ENCODE measurements around the gene GAMT. TPM values are rescaled to one million over a fixed set of nuclear protein-coding genes. Genes with fewer than 3 reads are reported as not detected.
A peak's percentile ranks its signal among the peaks of the same experiment; 100 is the strongest.

Gene GAMT
- polyA plus RNA-seq: 10 to 100 TPM in 2 of 3 donors, 1 to 10 TPM in 1; 7.9 to 16.5 (median 10.5) TPM

DNA sequence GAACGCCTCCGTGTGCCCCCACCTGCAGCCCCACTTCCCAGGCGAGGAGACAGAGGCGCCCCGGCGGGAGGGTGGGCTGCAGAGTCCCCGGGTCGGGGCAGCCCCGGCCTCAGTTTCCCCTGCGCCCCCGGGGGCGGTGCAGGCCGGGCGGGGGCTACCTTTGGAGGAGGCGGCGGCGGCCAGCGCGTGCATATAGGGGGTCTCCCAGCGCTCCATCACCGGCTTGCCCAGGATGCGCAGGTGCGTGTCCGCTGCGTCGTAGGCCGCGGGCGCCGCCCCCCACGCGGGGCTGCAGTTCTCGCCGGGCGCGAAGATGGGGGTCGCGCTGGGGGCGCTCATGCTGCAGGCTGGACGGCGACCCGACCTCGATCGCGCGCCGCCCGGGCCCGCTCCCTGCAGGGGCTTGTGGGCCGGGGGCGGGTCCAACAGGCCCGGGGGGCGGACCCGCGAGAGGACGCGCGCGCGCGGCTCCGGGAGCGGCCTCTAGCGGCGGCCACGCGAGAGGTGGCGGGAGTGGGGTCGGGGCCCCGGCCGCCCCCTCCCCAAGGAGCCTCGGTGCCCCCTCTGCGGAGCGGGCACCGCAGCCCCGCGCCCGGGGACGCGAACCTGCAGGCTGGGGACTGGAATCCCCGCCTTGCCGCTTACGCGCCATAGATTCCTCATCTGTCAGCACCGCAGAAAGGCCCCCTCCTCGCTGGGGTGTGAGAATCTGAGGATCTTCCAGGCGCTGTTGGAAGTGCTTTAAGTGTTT, at the start of gene GAMT:
Gene GAMT, minus strand, starts transcription at position 405 of the 751 bp plus-strand sequence. Its CDS starts 66 bp downstream, at position 339.
- H3K27me3 Mint-ChIP-seq (ENCODE audit: low read depth in 3 of 3): peaks cover 0 to 5% (median 4%) of the 10 kb centered on the region in 3 donors

DNA sequence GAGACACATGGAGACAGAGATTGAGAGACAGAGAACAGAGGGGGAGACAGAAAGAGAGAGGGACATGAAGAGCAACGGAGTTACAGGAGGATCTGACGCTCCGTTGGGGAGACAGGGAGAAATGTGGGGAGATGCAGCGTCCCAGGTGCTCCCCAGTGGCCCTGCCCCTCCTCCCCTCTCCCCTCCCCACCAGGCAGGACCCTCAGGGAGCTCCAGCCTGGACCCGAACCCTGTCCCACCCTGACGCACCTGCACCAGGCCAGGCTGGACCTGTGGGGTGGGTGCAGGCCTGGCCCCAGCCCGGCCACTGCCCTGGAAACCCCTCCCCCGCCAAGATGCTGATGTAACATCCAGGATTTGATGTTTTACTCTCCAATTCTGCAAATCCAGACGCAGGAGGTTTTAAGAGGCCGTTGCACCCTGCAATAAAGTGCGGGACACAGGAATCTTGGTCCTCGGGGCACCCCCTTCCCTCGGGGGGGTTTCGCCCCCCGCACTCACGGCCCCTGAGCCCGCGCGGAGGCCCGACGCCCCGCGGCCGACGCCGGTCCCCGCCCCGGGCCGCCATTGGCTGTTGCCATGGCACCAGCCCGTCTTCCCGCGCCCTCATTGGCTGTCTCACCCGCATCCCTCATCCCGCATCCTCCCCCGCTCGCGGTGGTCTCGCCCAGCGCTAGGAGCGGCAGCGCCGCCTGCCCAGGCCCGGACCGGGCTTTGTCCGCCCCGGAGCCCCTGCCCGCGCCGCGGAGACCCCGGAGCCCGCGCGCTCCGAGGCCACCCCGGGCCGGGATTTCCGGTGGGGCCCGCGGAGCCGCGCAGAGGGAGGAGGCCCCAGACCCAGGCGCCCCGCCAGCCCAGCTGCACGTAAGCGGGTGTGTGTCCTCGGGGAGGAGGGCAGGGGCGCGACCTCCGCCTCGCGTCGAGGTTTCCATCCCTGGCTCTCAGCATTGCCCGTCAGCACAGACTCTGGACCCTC, 48.4 kb upstream of the GAMT start, which contains the start of gene APC2:
Gene APC2, plus strand, starts transcription at position 655 of the 976 bp plus-strand sequence. CDS start 2,881 bp downstream, outside the sequence.
- Mint-ChIP-seq H3K9me3 (no peaks in the 10 kb centered on the region), H3K27ac (peak within 1 kb of the TSS in 2 of 6 donors; percentile 30 to 45), H3K27me3 (ENCODE audit: low read depth in 3 of 3) (peaks cover 18 to 36% (median 24%) of the 10 kb centered on the region in 3 donors), H3K4me1 (peaks cover 21 to 25% of the 10 kb centered on the region in 2 donors), H3K36me3 (no peaks in the 10 kb centered on the region), H3K4me3 (peak within 1 kb of the TSS in 3 of 5 donors; percentile 26 to 62 (median 61))
- peak in 2 of 3 donors; percentile 37 to 43 for DNase-seq

More for the DNA sequence above, at the start of gene GAMT:
- Mint-ChIP-seq H3K9me3 (no peaks in the 10 kb centered on the region), H3K4me3 (peak within 1 kb of the TSS; percentile 64 to 84 (median 71)), H3K4me1 (peaks cover 12 to 19% of the 10 kb centered on the region in 2 donors), H3K36me3 (no peaks in the 10 kb centered on the region), H3K27ac (no peak within 1 kb of the TSS)
- peak; percentile 46 to 54 (median 50) for DNase-seq

GRCh38 chr19:1447944-1448343, 46.6 kb upstream of the GAMT start:
- no peak for DNase-seq
- H3K4me3 Mint-ChIP-seq: peak overlapping the region in 2 of 5 donors; percentile 12 to 15
- H3K27ac Mint-ChIP-seq: no peak overlapping the region
- peaks cover 21 to 30% of the 10 kb centered on the region in 2 donors for H3K4me1 Mint-ChIP-seq
- H3K9me3 Mint-ChIP-seq: no peaks in the 10 kb centered on the region
- peaks cover 17 to 41% (median 22%) of the 10 kb centered on the region in 3 donors for H3K27me3 Mint-ChIP-seq (ENCODE audit: low read depth in 3 of 3)
- no peaks in the 10 kb centered on the region for H3K36me3 Mint-ChIP-seq

DNA sequence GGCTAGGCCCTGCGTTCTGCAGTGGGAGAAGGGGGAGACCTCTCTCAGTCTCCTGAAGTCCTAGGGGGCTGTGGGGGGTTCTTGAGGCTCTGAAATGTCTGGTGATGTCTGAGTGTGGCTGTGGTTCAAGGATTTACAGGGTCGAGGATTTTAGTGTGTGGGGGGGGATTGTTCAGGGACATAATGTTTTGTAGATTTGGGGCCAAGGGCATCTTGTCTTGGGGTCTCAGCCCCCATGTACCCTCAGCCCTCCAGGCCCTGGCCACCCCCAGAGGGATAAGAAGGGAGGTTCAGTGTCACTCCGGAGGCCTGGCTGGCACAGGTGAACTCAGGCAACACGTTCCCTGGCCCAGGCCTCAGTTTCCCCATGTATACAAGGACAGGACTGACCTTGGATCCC, 46.2 kb upstream of the GAMT start:
- peaks cover 17 to 41% (median 22%) of the 10 kb centered on the region in 3 donors for H3K27me3 Mint-ChIP-seq (ENCODE audit: low read depth in 3 of 3)
- no peak for DNase-seq
- peak overlapping the region; percentile 48 to 69 (median 49) for H3K4me3 Mint-ChIP-seq
- no peaks in the 10 kb centered on the region for H3K9me3 Mint-ChIP-seq
- H3K36me3 Mint-ChIP-seq: no peaks in the 10 kb centered on the region
- H3K27ac Mint-ChIP-seq: peak overlapping the region in 1 of 6 donors; percentile 71
- H3K4me1 Mint-ChIP-seq: peaks cover 21 to 32% of the 10 kb centered on the region in 2 donors

DNA sequence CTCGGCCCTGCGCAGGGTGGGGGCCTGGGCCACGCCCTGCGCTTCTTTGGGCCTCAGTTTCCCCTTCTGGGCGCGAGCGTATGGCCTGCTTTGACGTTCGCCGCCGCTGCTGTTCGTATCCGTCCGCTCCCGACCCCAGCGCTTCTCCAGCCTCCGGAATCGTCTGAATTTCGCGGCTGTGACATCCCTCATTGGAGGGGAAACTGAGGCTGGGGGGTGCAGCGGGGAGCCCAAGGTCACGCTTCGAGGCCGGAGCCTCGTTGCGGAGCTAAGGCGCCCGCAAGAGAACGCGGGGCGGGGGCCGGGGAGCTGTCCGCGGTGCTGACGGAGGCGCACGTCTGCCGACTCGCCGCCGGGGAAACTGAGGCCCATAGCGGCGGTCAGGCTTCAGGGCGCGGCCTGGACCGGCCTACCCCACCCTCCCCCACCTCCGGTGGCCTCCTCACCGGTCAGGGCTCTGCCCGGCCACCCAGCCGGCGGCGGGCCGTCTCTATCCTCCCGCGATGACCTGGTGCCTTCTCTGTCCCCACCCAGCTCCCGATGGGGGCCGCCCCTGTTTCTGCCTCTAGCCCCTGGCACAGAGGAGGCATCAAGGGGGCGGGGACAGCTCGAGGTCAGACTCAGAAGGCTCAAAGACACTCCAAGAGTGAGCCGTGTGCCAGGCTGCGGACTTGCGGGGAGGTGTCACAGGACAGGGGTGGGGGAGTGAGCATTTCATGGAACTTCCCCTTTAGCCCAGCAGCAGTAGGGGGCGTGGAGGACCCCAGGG, 45.6 kb upstream of the GAMT start:
- H3K27ac Mint-ChIP-seq: no peak overlapping the region
- H3K9me3 Mint-ChIP-seq: no peaks in the 10 kb centered on the region
- H3K4me3 Mint-ChIP-seq: peak overlapping the region in 4 of 5 donors; percentile 53 to 69 (median 58)
- peaks cover 21 to 38% of the 10 kb centered on the region in 2 donors for H3K4me1 Mint-ChIP-seq
- peaks cover 17 to 43% (median 18%) of the 10 kb centered on the region in 3 donors for H3K27me3 Mint-ChIP-seq (ENCODE audit: low read depth in 3 of 3)
- DNase-seq: peak in 1 of 3 donors; percentile 36
- no peaks in the 10 kb centered on the region for H3K36me3 Mint-ChIP-seq

- Mint-ChIP-seq H3K4me3 (no peak overlapping the region), H3K4me1 (peaks cover 21 to 39% of the 10 kb centered on the region in 2 donors), H3K27ac (no peak overlapping the region), H3K36me3 (peaks cover 0 to 4% (median 0%) of the 10 kb centered on the region in 3 donors), H3K27me3 (ENCODE audit: low read depth in 3 of 3) (peaks cover 17 to 40% (median 18%) of the 10 kb centered on the region in 3 donors), H3K9me3 (no peaks in the 10 kb centered on the region)
- no peak for DNase-seq
These were observed 44.8 kb upstream of the GAMT start for GRCh38 chr19:1445932-1446712.

- H3K9me3 Mint-ChIP-seq: no peaks in the 10 kb centered on the region
- peaks cover 23 to 40% of the 10 kb centered on the region in 2 donors for H3K4me1 Mint-ChIP-seq
- peaks cover 10 to 36% (median 14%) of the 10 kb centered on the region in 3 donors for H3K27me3 Mint-ChIP-seq (ENCODE audit: low read depth in 3 of 3)
- peak overlapping the region; percentile 78 to 82 (median 79) for H3K4me3 Mint-ChIP-seq
- peak overlapping the region in 4 of 6 donors; percentile 44 to 76 (median 55) for H3K27ac Mint-ChIP-seq
- peak; percentile 79 to 84 (median 82) for DNase-seq
- H3K36me3 Mint-ChIP-seq: peaks cover 0 to 7% (median 0%) of the 10 kb centered on the region in 3 donors
These were observed 44.0 kb upstream of the GAMT start for GRCh38 chr19:1445185-1445931.

GRCh38 chr19:1441677-1442438, 40.5 kb upstream of the GAMT start:
- Mint-ChIP-seq H3K27ac (peak overlapping the region in 3 of 6 donors; percentile 12 to 68 (median 67)), H3K4me3 (peak overlapping the region in 3 of 5 donors; percentile 14 to 96 (median 36)), H3K36me3 (peaks cover 0 to 11% (median 0%) of the 10 kb centered on the region in 3 donors), H3K9me3 (no peaks in the 10 kb centered on the region), H3K27me3 (ENCODE audit: low read depth in 3 of 3) (peaks cover 9 to 25% (median 13%) of the 10 kb centered on the region in 3 donors), H3K4me1 (peaks cover 22 to 47% of the 10 kb centered on the region in 2 donors)
- DNase-seq: no peak

GRCh38 chr19:1441022-1441426, 39.7 kb upstream of the GAMT start:
- no peak for DNase-seq
- H3K27me3 Mint-ChIP-seq (ENCODE audit: low read depth in 3 of 3): peaks cover 9 to 25% (median 13%) of the 10 kb centered on the region in 3 donors
- H3K4me1 Mint-ChIP-seq: peaks cover 22 to 45% of the 10 kb centered on the region in 2 donors
- no peaks in the 10 kb centered on the region for H3K9me3 Mint-ChIP-seq
- peak overlapping the region in 4 of 5 donors; percentile 21 to 99 (median 97) for H3K4me3 Mint-ChIP-seq
- peak overlapping the region in 1 of 6 donors; percentile 45 for H3K27ac Mint-ChIP-seq
- H3K36me3 Mint-ChIP-seq: peaks cover 0 to 11% (median 0%) of the 10 kb centered on the region in 3 donors

GRCh38 chr19:1440418-1440801, 39.1 kb upstream of the GAMT start:
- Mint-ChIP-seq H3K36me3 (peaks cover 0 to 11% (median 1%) of the 10 kb centered on the region in 3 donors), H3K4me1 (peaks cover 22 to 45% of the 10 kb centered on the region in 2 donors), H3K4me3 (peak overlapping the region in 4 of 5 donors; percentile 68 to 99 (median 97)), H3K27me3 (ENCODE audit: low read depth in 3 of 3) (peaks cover 8 to 24% (median 15%) of the 10 kb centered on the region in 3 donors), H3K9me3 (no peaks in the 10 kb centered on the region), H3K27ac (peak overlapping the region in 2 of 6 donors; percentile 45 to 65)
- no peak for DNase-seq

Measured in immature natural killer cell (primary cell).